Measurements from ENCODE around the gene DSG3.

The DSG3 gene

GRCh38 chr18:31441493-31441892, 6.0 kb upstream of the DSG3 start:
- H3K4me1 ChIP-seq (ENCODE audit: insufficient read depth, low read length, severe bottlenecking): no peaks in the 10 kb centered on the region
- H4K20me1 ChIP-seq (ENCODE audit: insufficient read depth, low read length): no peaks in the 10 kb centered on the region
- no peak overlapping the region for H3K9ac ChIP-seq (ENCODE audit: low read length)
- no peak overlapping the region for H3K4me3 ChIP-seq (ENCODE audit: low read depth, low read length, poor library complexity, severe bottlenecking)
- no peaks in the 10 kb centered on the region for H3F3A ChIP-seq (ENCODE audit: insufficient read depth, low read length)
- no peak overlapping the region for H2AFZ ChIP-seq (ENCODE audit: low read length)
- no peaks in the 10 kb centered on the region for H3K9me2 ChIP-seq (ENCODE audit: low read depth, low read length)
- TF ChIP-seq EZH2 (IDR thresholded peaks at IDR 0.05; ENCODE audit: borderline replicate concordance, low read length) (no peak), CTCF (IDR thresholded peaks at IDR 0.05; ENCODE audit: low read length) (no peak)
- H3K27me3 ChIP-seq (ENCODE audit: insufficient read depth, low read length): no peaks in the 10 kb centered on the region
- H3K27ac ChIP-seq (ENCODE audit: low read depth, low read length, poor library complexity, severe bottlenecking): no peak overlapping the region
- no peaks in the 10 kb centered on the region for H3K36me3 ChIP-seq (ENCODE audit: insufficient read depth, low read length)
- H3K4me2 ChIP-seq (ENCODE audit: low read length): no peak overlapping the region
- no peaks in the 10 kb centered on the region for H3K9me3 ChIP-seq (ENCODE audit: low read length)
- no peaks in the 10 kb centered on the region for H3K79me2 ChIP-seq (ENCODE audit: insufficient read depth, low read length)

GRCh38 chr18:31444142-31444541, 3.4 kb upstream of the DSG3 start:
- H3K36me3 ChIP-seq (ENCODE audit: insufficient read depth, low read length): no peaks in the 10 kb centered on the region
- no peak overlapping the region for H3K4me2 ChIP-seq (ENCODE audit: low read length)
- no peaks in the 10 kb centered on the region for H3F3A ChIP-seq (ENCODE audit: insufficient read depth, low read length)
- H2AFZ ChIP-seq (ENCODE audit: low read length): no peak overlapping the region
- H3K9ac ChIP-seq (ENCODE audit: low read length): no peak overlapping the region
- H3K79me2 ChIP-seq (ENCODE audit: insufficient read depth, low read length): no peaks in the 10 kb centered on the region
- no peaks in the 10 kb centered on the region for H3K4me1 ChIP-seq (ENCODE audit: insufficient read depth, low read length, severe bottlenecking)
- TF ChIP-seq EZH2 (IDR thresholded peaks at IDR 0.05; ENCODE audit: borderline replicate concordance, low read length) (no peak), CTCF (IDR thresholded peaks at IDR 0.05; ENCODE audit: low read length) (no peak)
- no peaks in the 10 kb centered on the region for H3K9me2 ChIP-seq (ENCODE audit: low read depth, low read length)
- H3K27me3 ChIP-seq (ENCODE audit: insufficient read depth, low read length): no peaks in the 10 kb centered on the region
- H3K9me3 ChIP-seq (ENCODE audit: low read length): no peaks in the 10 kb centered on the region
- no peak overlapping the region for H3K4me3 ChIP-seq (ENCODE audit: low read depth, low read length, poor library complexity, severe bottlenecking)
- H4K20me1 ChIP-seq (ENCODE audit: insufficient read depth, low read length): no peaks in the 10 kb centered on the region
- H3K27ac ChIP-seq (ENCODE audit: low read depth, low read length, poor library complexity, severe bottlenecking): no peak overlapping the region

- no peaks in the 10 kb centered on the region for H3K9me2 ChIP-seq (ENCODE audit: low read depth, low read length)
- H3K4me2 ChIP-seq (ENCODE audit: low read length): no peak overlapping the region
- no peaks in the 10 kb centered on the region for H4K20me1 ChIP-seq (ENCODE audit: insufficient read depth, low read length)
- no peaks in the 10 kb centered on the region for H3K9me3 ChIP-seq (ENCODE audit: low read length)
- no peak overlapping the region for H3K4me3 ChIP-seq (ENCODE audit: low read depth, low read length, poor library complexity, severe bottlenecking)
- H3K79me2 ChIP-seq (ENCODE audit: insufficient read depth, low read length): no peaks in the 10 kb centered on the region
- H3K4me1 ChIP-seq (ENCODE audit: insufficient read depth, low read length, severe bottlenecking): no peaks in the 10 kb centered on the region
- H3K9ac ChIP-seq (ENCODE audit: low read length): no peak overlapping the region
- no peak overlapping the region for H3K27ac ChIP-seq (ENCODE audit: low read depth, low read length, poor library complexity, severe bottlenecking)
- no peak overlapping the region for H2AFZ ChIP-seq (ENCODE audit: low read length)
- no peaks in the 10 kb centered on the region for H3K36me3 ChIP-seq (ENCODE audit: insufficient read depth, low read length)
- no peaks in the 10 kb centered on the region for H3K27me3 ChIP-seq (ENCODE audit: insufficient read depth, low read length)
- no peaks in the 10 kb centered on the region for H3F3A ChIP-seq (ENCODE audit: insufficient read depth, low read length)
- TF ChIP-seq CTCF (IDR thresholded peaks at IDR 0.05; ENCODE audit: low read length): no peak
- no peak for TF ChIP-seq EZH2 (IDR thresholded peaks at IDR 0.05; ENCODE audit: borderline replicate concordance, low read length)
Measured at GRCh38 chr18:31445908-31446307, 1.6 kb upstream of the DSG3 start.

All from OCI-LY1 (cell line).